Panc1 (cell line): ENCODE data around the gene GTPBP8.
"Not testable (repeated sequence)": the region's sequence is repeated elsewhere in the genome, so short reads cannot be mapped to it uniquely, and the experiment has no call there.

Source experiments
- POLR2AphosphoS5 ChIP-seq: IDR thresholded peaks from 2 replicates; pipeline ENCODE4 v1.6.1; 2012; ENCODE audit warnings: mild to moderate bottlenecking, low read depth, low read length, moderate library complexity
- REST ChIP-seq, 2 experiments: IDR thresholded peaks; 2 replicates each; pipeline ENCODE4 v1.6.1; 2011 to 2012; ENCODE audit warnings: low read depth in 2 of 2, control low read depth in 1 of 2, low read length in 1 of 2, mild to moderate bottlenecking in 1 of 2, moderate library complexity in 1 of 2; ENCODE audit not compliant: insufficient read depth in 1 of 2
- SIN3A ChIP-seq: IDR thresholded peaks from 2 replicates; pipeline ENCODE4 v1.6.1; 2012; ENCODE audit warnings: low read depth, mild to moderate bottlenecking, low read length, moderate library complexity, borderline replicate concordance; ENCODE audit not compliant: insufficient read depth
- TCF7L2 ChIP-seq: IDR thresholded peaks from 2 replicates; pipeline ENCODE4 v1.6.1; 2011; ENCODE audit warnings: mild to moderate bottlenecking, low read depth, low read length, inconsistent platforms
- TF ChIP-seq, protein P1 (sequence below): fragments of 450-650 bp; IDR thresholded peaks from 2 replicates; pipeline ENCODE4 v1.5.1; 2017; ENCODE audit warnings: mild to moderate bottlenecking

DNA sequence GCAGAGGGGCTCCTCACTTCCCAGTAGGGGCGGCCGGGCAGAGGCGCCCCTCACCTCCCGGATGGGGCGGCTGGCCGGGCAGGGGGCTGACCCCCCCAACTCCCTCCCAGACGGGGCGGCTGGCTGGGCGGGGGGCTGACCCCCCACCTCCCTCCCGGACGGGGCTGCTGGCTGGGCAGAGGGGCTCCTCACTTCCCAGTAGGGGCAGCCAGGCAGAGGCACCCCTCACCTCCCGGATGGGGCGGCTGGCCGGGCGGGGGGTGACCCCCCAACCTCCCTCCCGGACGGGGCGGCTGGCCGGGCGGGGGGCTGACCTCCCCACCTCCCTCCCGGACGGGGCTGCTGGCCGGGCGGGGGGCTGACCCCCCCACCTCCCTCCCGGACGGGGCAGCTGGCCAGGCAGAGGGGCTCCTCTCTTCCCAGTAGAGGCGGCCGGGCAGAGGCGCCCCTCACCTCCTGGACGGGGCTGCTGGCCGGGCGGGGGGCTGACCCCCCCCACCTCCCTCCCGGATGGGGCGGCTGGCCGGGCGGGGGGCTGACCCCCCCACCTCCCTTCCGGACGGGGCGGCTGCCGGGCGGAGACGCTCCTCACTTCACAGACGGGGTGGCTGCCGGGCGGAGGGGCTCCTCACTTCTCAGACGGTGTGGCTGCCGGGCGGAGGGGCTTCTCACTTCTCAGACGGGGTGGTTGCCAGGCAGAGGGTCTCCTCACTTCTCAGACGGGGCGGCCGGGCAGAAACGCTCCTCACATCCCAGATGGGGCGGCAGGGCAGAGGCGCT, 55.6 kb downstream of the GTPBP8 start:
- not testable (repeated sequence) for TF ChIP-seq SIN3A; POLR2AphosphoS5; REST (IDR thresholded peaks at IDR 0.05; ENCODE audit: insufficient read depth in 1 of 2, low read depth in 2 of 2, low read length in 1 of 2); TCF7L2
- TF ChIP-seq, protein P1, sequence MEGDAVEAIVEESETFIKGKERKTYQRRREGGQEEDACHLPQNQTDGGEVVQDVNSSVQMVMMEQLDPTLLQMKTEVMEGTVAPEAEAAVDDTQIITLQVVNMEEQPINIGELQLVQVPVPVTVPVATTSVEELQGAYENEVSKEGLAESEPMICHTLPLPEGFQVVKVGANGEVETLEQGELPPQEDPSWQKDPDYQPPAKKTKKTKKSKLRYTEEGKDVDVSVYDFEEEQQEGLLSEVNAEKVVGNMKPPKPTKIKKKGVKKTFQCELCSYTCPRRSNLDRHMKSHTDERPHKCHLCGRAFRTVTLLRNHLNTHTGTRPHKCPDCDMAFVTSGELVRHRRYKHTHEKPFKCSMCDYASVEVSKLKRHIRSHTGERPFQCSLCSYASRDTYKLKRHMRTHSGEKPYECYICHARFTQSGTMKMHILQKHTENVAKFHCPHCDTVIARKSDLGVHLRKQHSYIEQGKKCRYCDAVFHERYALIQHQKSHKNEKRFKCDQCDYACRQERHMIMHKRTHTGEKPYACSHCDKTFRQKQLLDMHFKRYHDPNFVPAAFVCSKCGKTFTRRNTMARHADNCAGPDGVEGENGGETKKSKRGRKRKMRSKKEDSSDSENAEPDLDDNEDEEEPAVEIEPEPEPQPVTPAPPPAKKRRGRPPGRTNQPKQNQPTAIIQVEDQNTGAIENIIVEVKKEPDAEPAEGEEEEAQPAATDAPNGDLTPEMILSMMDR = not testable (repeated sequence)
